ENCODE results near the gene ILDR1. TPM values are rescaled to one million over a fixed set of nuclear protein-coding genes. Genes with fewer than 3 reads are reported as not detected.

ILDR1 gene
- total RNA-seq, 6 experiments from 2014 or later, result 0.12 to 0.88 (median 0.33) TPM; not detected in 1

DNA sequence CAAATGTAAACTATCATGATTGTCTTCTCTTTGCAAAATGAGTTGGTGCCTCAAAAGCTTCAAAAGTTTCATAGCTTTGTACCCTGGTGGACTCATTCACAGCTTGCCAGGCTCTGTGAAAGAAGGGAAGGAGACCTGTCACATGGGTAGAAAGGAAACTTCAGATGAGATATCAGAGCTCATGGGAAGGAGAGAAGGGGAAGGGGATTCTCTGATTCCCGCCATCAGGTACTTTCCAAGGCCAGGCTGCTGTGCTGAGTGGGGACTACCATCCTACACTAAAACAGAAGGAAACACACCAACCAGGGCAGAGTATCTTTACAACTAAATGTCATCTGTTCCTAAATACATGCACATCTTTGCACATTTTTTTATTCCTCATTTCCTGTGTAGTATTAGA lies 9.2 kb downstream of the ILDR1 start:
- TF ChIP-seq CTCF (IDR thresholded peaks at IDR 0.05) (no peak), POLR2A (IDR thresholded peaks at IDR 0.05) (no peak)
- ATAC-seq (no peak), DNase-seq (no peak)
- H3K36me3 ChIP-seq, result no peaks in the 10 kb centered on the region
- no peaks in the 10 kb centered on the region for H3K27me3 ChIP-seq
- H3K4me1 ChIP-seq, result no peaks in the 10 kb centered on the region
- no peak overlapping the region for H3K4me3 ChIP-seq
- H3K27ac ChIP-seq, result no peak overlapping the region
- H3K9me3 ChIP-seq, result no peaks in the 10 kb centered on the region
- intact Hi-C loops (cut with DNase I), result no loop called here
- 0% methylated on average over 1 of the region's 1 CpG for WGBS (ENCODE audit: insufficient coverage, low coverage, low lambda C conversion rate, missing lambda C conversion rate)

DNA sequence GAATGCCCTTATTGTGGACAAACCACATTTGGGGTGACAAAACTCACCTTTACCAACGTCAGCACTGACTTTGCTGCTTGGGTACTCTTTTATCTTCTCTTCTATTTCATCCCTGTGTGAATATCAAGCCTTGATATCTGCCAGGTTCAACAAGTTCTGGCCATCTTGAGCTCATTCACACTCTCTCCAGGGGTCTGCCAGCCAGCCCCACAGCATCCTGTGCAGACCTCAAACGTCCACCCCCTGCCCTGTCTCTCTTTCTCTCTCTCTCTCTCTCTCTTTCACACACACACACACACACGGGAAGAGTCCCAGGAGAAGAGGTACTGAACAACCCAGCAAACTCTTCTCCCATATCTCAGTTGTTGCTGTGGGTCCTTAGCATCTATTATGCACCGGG lies 10.7 kb downstream of the ILDR1 start:
- Histone ChIP-seq H3K27me3 (no peaks in the 10 kb centered on the region), H3K27ac (no peak overlapping the region), H3K9me3 (no peaks in the 10 kb centered on the region), H3K36me3 (no peaks in the 10 kb centered on the region), H3K4me3 (no peak overlapping the region), H3K4me1 (no peaks in the 10 kb centered on the region)
- 36% methylated on average over 3 of the region's 4 CpGs for whole genome bisulfite sequencing (ENCODE audit: insufficient coverage, low coverage, low lambda C conversion rate, missing lambda C conversion rate)
- intact Hi-C loops (cut with DNase I), result no loop called here
- TF ChIP-seq POLR2A (IDR thresholded peaks at IDR 0.05) (no peak), CTCF (IDR thresholded peaks at IDR 0.05) (no peak)
- no peak for DNase-seq
- no peak for ATAC-seq

DNA sequence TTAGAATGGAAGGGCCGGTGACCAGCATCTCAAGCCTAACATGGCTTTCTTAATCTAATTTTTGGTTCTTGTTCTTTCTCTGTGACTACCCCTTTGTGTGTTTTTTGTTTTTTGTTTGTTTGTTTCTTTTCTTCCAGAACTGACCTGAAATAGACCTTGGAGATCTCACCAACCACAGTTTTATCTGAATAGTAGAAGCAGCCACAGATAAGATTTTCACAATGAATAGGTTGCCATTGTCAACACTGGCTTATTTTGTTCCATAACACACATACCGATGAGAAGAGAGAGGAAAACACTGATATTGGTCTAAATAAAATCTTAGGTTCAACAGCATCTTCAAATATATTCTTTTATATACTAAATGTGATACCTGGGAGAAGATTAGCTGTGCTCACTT lies 11.5 kb downstream of the ILDR1 start:
- ATAC-seq, result no peak
- no peaks in the 10 kb centered on the region for H3K36me3 ChIP-seq
- no peaks in the 10 kb centered on the region for H3K9me3 ChIP-seq
- H3K27ac ChIP-seq, result no peak overlapping the region
- 60% methylated on average over 2 of the region's 2 CpGs for WGBS (ENCODE audit: insufficient coverage, low coverage, low lambda C conversion rate, missing lambda C conversion rate)
- H3K4me1 ChIP-seq, result no peaks in the 10 kb centered on the region
- no peak overlapping the region for H3K4me3 ChIP-seq
- intact Hi-C loops (cut with DNase I), result no loop called here
- TF ChIP-seq CTCF (IDR thresholded peaks at IDR 0.05), result no peak
- no peak for TF ChIP-seq POLR2A (IDR thresholded peaks at IDR 0.05)
- no peak for DNase-seq
- no peaks in the 10 kb centered on the region for H3K27me3 ChIP-seq

GRCh38 chr3:122008166-122008565 lies 13.9 kb downstream of the ILDR1 start:
- intact Hi-C loops (cut with DNase I), result no loop called here
- no peak for TF ChIP-seq POLR2A (IDR thresholded peaks at IDR 0.05)
- ATAC-seq, result no peak

GRCh38 chr3:122006267-122006666 lies 15.8 kb downstream of the ILDR1 start:
- peaks cover 0 to 4% (median 0%) of the 10 kb centered on the region in 4 donors for H3K4me1 ChIP-seq
- no peak for DNase-seq
- H3K9me3 ChIP-seq, result no peaks in the 10 kb centered on the region
- no peak overlapping the region for H3K27ac ChIP-seq
- whole genome bisulfite sequencing (ENCODE audit: insufficient coverage, low coverage, low lambda C conversion rate, missing lambda C conversion rate), result 80% methylated on average over 2 of the region's 2 CpGs
- H3K27me3 ChIP-seq, result no peaks in the 10 kb centered on the region
- H3K36me3 ChIP-seq, result no peaks in the 10 kb centered on the region
- H3K4me3 ChIP-seq, result no peak overlapping the region
- ATAC-seq, result no peak
- intact Hi-C loops (cut with DNase I), result no loop called here
- TF ChIP-seq POLR2A (IDR thresholded peaks at IDR 0.05), result no peak
- no peak for TF ChIP-seq CTCF (IDR thresholded peaks at IDR 0.05)

More at GRCh38 chr3:122008166-122008565, 13.9 kb downstream of the ILDR1 start:
- no peak overlapping the region for H3K27ac ChIP-seq
- no peaks in the 10 kb centered on the region for H3K27me3 ChIP-seq
- no peaks in the 10 kb centered on the region for H3K36me3 ChIP-seq
- H3K4me1 ChIP-seq, result no peaks in the 10 kb centered on the region
- no peaks in the 10 kb centered on the region for H3K9me3 ChIP-seq
- 86% methylated on average over 2 of the region's 2 CpGs for WGBS (ENCODE audit: insufficient coverage, low coverage, low lambda C conversion rate, missing lambda C conversion rate)
- H3K4me3 ChIP-seq, result no peak overlapping the region
- DNase-seq, result no peak
